NCI-H1417 (cell line): ENCODE measurements around the gene DDAH1.

Experiments used
- DNase-seq, 3 experiments: peaks; one replicate each; lab custom pipeline; 2025; lab: John Stamatoyannopoulos, UW

The DDAH1 gene

GRCh38 chr1:85440612-85441011 is 24.3 kb downstream of the DDAH1 start:
- DNase-seq: no peak

- no peak for DNase-seq
Observed at GRCh38 chr1:85438353-85438752, 26.6 kb downstream of the DDAH1 start.

- no peak for DNase-seq
Observed at GRCh38 chr1:85437139-85437538, 27.8 kb downstream of the DDAH1 start.

- DNase-seq: no peak
Observed at GRCh38 chr1:85433096-85433495, 31.9 kb downstream of the DDAH1 start.

- DNase-seq: no peak
Observed at GRCh38 chr1:85428471-85429089, 36.4 kb downstream of the DDAH1 start.

GRCh38 chr1:85427849-85428248 is 37.1 kb downstream of the DDAH1 start:
- no peak for DNase-seq

- DNase-seq: no peak
Observed at GRCh38 chr1:85427331-85427730, 37.6 kb downstream of the DDAH1 start.

GRCh38 chr1:85421179-85421578 is 43.8 kb downstream of the DDAH1 start:
- no peak for DNase-seq

- DNase-seq: no peak
Observed at GRCh38 chr1:85420199-85420598, 44.8 kb downstream of the DDAH1 start.

- no peak for DNase-seq
Observed at GRCh38 chr1:85417876-85418275, 47.1 kb downstream of the DDAH1 start.

GRCh38 chr1:85417017-85417416 is 47.9 kb downstream of the DDAH1 start:
- DNase-seq: no peak

GRCh38 chr1:85413169-85413568 is 51.8 kb downstream of the DDAH1 start:
- DNase-seq: no peak

- no peak for DNase-seq
Observed at GRCh38 chr1:85411567-85412305, 53.2 kb downstream of the DDAH1 start.

GRCh38 chr1:85409516-85409915 is 55.4 kb downstream of the DDAH1 start:
- DNase-seq: no peak

- DNase-seq: no peak
Observed at GRCh38 chr1:85407746-85408377, 57.1 kb downstream of the DDAH1 start.

- DNase-seq: no peak
Observed at GRCh38 chr1:85406887-85407533, 57.9 kb downstream of the DDAH1 start.

GRCh38 chr1:85406081-85406480 is 58.9 kb downstream of the DDAH1 start:
- no peak for DNase-seq

- DNase-seq: no peak
Observed at GRCh38 chr1:85404408-85404807, 60.6 kb downstream of the DDAH1 start.

- peak in 1 of 3 experiments; percentile 3 for DNase-seq
Observed at GRCh38 chr1:85398391-85399064, 66.4 kb downstream of the DDAH1 start.

GRCh38 chr1:85397490-85398032 is 67.4 kb downstream of the DDAH1 start:
- peak in 1 of 3 experiments; percentile 5 for DNase-seq

- no peak for DNase-seq
Observed at GRCh38 chr1:85396194-85396593, 68.8 kb downstream of the DDAH1 start.

GRCh38 chr1:85394130-85394529 is 70.8 kb downstream of the DDAH1 start:
- DNase-seq: no peak
